Stimulated activated CD8-positive, alpha-beta memory T cell treated with anti-CD3 and anti-CD28 coated beads, Interleukin-7, amount 100 ng/mL, for 48 hours (primary cell): ENCODE measurements around the gene ZNF213.

Experiments
- DNase-seq, 2 donors: peaks; one replicate each; pipeline ENCODE4 v3.0.0-alpha.2; 2020; ENCODE audit warnings: low read depth in 1 of 2; ENCODE audit errors: extremely low read depth in 1 of 2

ZNF213 gene

GRCh38 chr16:3134338-3135125 lies at the start of gene ZNF213:
Gene ZNF213, plus strand, starts transcription at chr16:3135029. Its CDS starts 2,252 bp downstream, at chr16:3137281.
- DNase-seq = peak; percentile 84 to 94

DNA sequence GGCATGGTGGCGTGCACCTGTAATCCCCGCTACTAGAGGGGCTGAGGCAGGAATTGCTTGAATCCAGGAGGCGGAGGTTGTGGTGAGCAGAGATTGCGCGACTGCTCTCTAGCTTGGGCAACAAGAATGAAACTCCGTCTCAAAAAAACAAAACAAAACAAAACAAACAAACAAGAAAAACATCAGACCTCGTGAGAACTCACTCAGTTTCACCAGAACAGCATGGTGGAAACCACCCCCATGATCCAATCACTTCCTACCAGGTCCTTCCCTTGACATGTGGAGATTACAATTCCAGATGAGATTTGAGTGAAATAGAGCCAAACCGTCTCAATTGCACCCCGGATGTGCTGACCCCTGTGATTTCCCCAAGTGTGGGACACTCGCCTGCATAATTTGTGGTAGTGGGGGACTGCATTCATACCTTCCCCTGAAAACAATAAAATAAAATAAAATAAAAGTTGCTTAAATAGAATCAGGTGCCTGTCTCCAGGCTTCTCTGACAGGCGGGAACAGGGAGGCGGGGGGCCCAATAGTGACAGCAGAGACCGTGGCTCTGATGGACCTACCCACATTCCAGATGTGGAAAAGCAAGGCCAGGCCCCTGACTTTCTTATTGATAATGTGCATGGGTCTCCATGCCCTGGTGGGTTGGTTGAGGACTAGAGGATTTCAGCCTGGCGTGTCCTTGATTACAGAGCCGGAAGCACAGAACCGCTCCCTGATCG lies 48.8 kb upstream of the ZNF213 start:
- DNase-seq = no peak

DNA sequence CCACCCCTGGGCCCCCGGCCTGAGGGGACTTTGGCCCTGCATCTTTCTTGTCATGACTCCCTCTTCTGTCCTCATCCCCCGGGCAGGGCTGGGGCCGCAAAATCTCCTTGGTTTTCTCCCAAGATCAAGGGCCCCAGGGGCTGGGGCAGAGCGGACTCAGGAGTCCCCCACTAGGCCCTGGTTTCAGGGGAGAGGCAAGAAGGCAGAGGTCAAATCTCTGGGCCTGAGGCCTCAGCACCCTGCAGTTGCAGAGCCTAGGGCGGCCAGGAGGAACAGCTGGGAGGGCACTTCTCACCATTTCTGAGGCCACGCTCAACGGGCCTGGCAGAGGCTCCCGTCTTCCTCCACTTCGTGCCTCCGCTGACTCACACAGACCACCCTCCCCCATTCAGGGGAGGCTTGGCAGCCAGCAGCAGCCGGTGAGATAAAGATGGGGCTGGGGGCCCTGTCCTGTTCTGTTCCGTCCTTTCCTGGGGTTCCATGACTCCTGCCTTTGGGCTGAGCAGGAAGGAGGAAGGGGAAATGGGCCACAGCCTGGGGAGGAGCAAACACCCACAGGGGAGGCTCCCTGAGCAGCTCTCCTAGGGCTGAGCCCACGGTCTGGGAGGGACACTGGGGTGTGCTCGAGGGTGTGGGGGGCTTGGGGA lies 48.1 kb upstream of the ZNF213 start:
- DNase-seq = no peak

- DNase-seq = no peak
Measured at GRCh38 chr16:3087243-3088235, 47.3 kb upstream of the ZNF213 start.

- no peak for DNase-seq
Measured at GRCh38 chr16:3088450-3088849, 46.4 kb upstream of the ZNF213 start.

GRCh38 chr16:3088925-3089716 lies 45.7 kb upstream of the ZNF213 start:
- DNase-seq = no peak

DNA sequence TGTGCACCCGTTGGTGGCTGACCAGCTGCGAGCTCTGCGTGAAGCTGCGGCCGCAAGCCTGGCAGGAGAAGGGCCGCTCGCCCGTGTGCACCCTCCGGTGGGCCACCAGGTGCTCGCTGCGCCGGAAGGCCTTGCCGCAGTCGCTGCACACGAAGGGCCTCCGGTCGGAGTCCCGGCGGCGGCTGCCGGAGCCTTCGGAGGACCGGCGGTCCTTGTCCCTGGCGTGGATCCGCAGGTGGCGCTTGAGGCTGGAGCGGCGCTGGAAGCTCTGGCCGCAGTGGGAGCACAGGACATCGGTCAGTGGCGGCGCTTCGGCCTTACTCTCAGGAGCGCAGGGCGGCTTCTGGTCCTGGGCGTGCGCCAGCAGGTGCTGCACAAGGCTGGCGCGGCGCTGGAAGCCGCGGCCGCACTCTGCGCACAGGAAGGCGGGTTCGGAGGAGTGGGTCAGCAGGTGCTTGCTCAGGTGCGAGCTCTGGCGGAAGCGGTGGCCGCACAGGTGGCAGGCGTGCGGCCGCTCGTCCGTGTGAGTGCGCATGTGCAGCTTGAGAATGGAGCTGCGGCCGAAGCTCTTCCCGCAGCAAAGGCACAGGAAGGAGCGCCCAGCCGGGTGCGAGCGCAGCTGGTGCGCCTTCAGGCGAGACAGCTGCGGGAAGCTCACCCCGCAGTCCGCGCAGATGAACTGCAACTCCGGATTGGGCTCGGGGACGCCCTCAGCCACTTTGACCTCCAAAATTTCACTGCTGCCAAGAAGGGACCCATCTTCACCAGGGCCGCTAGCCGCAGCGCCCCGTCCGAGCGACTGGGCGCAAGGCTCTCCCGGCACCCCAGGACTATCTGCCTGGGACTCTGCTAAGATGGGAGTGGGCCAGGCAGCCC lies 44.9 kb upstream of the ZNF213 start:
- DNase-seq = no peak

DNA sequence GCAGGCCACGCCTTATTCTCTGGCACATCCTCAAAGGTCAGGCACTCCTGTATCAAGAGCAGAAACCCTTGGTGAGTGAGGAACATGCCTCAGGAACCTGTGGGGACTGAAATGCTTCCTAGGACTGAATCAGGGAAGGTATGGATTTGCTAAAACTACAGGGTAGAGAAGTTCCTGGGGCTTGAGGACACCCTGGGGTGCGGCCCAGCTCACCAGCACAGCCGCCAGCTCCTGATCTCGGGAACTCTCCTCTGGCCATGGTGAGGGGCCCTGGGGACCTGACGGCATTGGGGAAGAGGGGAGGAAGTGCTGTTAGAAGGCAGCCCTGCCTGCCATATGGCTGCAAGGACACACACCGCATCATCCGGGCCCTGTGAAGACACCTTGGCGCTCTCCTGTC lies 43.3 kb upstream of the ZNF213 start:
- no peak for DNase-seq

- no peak for DNase-seq
Measured at GRCh38 chr16:3092501-3092941, 42.3 kb upstream of the ZNF213 start.

GRCh38 chr16:3094289-3095027 lies 40.4 kb upstream of the ZNF213 start:
- DNase-seq = no peak

DNA sequence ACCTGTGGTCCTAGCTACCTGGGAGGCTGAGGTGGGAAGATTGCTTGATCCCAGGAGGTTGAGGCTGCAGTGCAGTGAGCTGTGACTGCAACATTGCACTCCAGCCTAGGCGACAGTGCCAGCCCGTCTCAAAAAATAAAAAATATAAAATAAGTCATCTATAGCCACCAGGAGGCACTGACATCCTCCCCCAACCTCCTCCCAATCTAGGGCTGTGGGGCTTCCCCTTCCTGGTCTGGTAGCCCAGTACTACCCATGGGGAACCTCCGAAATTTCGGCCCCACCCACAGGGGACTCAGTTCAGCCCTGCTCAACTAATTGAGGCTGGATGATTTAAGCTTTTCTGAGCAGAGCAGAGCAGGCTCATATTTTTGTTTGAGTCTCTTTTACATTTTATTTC lies 39.0 kb upstream of the ZNF213 start:
- peak in 1 of 2 donors; percentile 70 for DNase-seq

GRCh38 chr16:3096362-3096761 lies 38.5 kb upstream of the ZNF213 start:
- no peak for DNase-seq

GRCh38 chr16:3097266-3097665 lies 37.6 kb upstream of the ZNF213 start:
- no peak for DNase-seq

DNA sequence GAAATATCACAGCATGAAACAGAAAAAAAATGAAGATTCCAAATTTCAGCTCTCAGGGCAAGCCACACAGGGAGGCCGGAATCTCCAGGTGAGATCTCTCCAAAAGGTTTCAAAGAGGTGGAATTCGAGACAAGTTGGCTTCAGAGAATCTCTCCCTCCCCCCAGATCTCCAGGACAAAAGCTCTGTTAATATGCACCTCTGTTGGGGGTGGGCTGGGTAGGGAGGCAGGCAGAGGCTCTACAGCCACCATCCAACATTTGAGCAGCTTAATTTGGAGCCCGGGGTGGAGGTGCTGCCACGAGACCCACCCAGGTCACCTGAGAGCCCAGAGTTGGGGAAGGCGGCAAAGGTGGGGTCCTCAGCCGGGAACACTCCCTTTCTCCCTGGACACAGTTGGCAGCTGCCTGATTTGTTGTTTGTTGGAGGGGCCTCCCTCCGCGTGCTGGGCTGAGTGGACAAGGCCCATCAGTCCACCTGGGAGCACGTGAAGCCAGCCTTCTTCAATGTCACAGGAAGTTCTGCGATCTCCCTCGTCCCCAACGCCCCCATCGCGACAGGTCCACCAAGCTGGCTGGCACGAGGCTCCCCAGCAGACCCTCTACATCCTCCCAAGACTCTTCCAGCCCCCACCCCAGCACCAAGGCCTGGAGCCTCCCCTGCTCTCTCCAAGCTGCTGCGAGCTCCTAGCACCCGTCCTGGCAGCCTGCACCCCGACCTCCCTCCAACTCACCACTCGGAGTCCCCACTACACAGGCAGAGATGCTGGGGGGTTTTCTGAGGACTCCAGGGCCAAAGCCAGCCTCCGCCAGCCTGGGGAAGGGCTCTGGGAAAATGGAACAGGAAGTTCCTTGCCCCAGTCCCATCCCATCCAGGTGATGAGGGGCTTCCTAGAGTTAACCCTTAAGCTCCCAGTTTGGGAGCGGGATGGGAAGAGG lies 36.1 kb upstream of the ZNF213 start, which contains the start of gene ZSCAN10:
Gene ZSCAN10, minus strand, starts transcription at position 836 of the 936 bp plus-strand sequence. CDS start 6,357 bp downstream, outside the sequence.
- no peak for DNase-seq

DNA sequence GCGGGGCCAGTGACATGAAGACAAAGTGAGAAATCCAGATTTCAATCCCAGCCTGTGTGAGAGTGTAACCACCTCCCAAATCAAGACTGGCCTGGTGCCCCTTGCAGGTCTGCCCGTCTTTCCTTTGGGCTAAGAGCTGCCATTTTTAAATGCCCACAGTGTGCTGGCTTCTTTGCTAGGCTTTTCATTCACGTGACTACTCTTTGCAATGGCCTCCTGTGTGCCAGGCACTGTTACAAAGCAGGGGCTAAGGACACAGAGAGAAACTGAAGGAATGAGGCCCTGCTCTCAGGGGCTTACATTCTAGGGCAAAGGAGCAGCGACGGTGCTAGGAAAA lies 35.5 kb upstream of the ZNF213 start:
- DNase-seq = no peak

GRCh38 chr16:3099732-3100499 lies 34.9 kb upstream of the ZNF213 start:
- DNase-seq = peak; percentile 81 to 91
